Epidermal melanocyte (primary cell): Measurements from ENCODE around the gene RNF144A.

Source experiments
- DNase-seq: peaks from one replicate; pipeline ENCODE4 v3.0.0; 2011; ENCODE audit warnings: low spot score; ENCODE audit not compliant: insufficient read length

The RNF144A gene

DNA sequence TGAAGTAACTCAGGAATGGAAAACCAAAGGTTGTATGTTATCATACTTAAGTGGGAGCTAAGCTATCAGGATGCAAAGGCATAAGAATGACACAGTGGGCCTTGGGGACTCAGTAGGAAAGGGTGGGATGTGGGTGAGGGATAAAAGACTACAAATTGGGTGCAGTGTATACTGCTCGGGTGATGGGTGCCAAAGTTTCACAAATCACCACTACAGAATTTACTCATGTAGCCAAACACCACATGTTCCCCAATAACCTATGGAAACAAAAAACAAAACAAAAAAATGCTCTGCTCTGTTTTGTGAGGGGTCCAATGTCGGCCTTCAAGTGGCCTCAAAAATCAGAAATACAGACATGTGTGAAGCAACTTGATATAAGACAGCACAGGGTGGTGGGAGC is 8.9 kb upstream of the RNF144A start:
- no peak for DNase-seq

DNA sequence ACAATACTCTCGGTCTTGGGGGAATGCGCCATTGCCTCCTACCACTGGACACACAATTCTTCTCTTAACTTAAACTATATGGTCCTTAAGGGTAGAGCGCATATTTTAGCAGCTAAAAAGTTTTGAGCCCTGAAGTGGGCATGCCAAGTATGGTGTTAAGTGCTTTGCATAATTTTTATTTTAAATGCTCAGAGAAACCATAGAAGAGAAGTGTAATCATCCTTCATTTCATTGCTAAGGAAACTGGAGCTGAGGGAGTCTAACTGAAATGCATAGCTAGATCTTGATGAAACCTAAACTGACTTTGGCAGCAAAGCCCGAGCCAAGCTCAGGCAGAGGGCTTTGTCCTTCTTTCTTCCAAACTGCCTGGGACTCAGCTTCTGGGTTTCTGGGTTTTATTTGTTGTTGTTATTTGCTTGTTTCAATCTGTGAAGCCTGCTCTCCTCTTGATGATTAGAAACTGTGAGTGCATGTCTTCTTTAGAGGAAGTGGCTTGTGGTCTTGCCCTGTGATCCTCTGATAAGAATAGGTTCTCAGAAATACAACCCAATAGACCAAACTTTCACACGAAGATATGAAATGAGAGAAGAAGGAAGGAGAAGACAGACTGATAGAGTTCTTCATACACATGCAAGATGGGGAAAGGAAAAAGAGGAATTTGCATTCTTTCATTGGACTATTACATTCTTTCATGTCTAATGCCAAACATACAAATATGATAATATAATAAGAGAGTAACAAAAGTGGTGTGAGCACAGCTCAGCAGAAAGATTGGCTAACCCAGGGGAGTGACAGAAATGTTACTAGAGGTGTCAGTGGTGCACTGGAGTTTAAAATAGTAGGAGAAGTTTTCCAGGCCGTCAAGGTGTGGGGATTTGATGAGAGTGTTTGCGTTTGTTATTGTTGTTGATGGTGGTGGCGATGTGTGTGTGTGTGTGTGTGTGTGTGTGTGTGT is 7.5 kb upstream of the RNF144A start:
- DNase-seq, result no peak

DNA sequence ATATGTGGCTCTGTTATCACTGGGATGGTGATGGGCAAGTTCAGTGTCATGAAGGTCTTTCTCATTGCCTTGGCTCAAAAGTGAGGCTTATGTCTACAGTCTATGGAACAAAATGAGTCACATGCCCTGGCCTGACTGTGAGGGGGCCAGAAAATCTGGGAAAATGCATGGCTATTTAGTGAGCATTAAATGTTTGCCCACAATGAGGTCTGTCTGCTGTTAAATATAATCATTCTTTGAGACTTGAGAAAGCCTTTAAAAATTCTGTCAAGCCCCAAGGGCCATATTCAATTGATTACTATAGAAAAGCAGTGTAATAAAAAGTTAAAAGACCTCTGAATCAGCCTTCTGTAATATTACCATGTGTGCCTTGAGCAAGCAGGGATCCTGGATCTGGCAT is 5.5 kb upstream of the RNF144A start:
- no peak for DNase-seq

DNA sequence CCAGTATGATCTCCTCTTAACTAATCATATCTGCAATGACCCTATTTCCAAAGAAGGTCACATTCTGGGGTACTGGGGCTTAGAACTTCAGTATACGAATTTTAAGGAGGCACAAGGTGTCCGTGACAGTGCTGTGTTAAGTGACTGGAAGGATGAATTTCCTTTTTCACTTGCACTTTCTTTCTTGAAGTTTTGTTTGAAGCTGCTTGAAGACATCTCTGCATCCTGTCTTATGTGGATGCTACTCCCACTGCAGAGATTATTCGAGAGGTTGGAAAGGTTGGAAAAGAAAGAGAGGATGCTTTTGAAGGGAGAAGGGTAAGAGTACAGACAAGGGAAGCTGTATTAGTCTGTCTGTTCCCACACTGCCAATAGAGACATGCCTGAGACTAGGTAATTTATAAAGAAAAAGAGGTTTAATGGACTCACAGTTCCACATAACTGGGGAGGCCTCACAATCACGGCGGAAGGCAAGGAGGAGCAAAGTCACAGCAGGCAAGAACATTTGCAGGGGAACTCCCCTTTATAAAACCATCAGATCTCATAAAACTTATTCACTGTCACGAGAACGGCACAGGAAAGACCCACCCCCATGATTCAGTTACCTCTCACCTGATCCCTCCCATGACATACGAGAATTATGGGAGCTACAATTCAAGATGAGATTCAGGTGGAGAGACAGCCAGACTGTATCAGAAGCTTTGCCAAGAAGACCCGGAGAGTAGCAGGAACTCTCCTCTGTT is 3.6 kb upstream of the RNF144A start:
- DNase-seq, result no peak

DNA sequence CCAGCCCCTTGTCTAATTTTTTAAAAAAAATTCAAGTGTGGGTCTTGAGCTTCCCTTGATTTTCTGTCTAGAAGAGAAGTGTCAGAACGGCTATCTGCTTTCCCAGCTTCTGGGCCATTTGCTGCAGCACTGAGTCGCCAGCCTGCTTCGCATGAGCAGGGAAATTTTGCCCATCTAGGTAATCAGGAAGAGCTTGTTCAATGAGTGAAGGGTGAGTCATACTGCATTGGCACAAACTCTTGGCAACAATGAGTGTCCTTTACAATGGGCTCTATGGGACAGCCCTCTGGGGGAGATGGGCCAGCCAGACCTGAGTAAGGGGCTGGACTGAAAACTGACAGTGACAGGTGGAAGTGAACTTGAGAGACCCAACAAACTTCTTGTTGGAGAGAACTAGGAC is 2.4 kb upstream of the RNF144A start:
- no peak for DNase-seq

DNA sequence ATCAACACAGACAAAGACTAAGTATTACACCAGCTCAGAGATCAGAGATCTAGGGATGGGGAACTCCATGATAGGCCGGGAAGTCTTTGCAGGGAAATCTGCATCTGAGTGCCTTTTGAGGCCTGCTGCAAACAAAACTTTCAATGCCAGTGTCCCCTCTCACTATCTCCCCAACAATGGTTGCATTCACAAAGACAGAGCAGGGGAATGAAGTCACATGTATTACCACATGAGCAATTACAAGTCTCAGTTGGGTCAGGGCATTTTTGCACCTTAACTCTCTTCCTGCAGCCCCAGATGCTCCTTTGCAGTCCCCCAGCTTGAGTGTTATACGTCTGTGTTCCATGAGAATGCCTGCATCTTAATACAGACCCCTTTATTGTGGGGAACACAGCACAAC is 1.8 kb upstream of the RNF144A start:
- no peak for DNase-seq

DNA sequence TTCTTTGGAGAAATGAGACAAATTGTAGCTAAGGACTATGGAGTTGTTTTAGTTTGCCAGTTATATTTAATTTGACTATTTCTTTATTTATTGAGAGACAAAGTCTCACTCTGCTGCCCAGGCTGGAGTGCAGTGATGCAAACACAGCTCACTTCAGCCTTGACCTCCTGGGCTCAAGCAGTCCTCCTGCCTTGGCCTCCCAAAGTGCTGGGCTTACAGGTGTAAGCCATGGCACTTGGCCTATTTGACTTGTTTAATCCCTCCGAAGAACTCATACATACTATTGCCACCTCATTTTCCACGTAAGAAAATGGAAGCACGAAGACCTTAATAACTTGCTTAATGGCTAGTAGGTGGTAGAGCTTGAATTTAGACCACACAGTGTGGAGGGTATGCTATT is 988 bp upstream of the RNF144A start:
- no peak for DNase-seq

DNA sequence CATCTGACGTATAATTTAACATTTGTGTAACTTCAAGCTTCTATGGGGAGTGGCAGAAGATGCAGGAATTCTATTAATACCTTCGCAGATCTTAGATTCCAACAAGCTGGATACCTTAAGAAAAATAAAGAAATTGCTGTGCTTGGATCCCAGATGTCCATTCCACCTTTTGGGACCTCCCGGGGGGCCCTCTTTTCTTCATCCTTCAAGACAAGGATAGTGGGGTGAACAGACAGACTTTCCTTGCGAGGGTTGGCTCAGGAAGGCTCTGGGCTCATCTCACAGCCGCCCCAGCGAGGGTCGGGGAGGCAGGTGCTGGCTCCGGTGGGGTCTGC is 509 bp upstream of the RNF144A start:
- DNase-seq, result no peak

DNA sequence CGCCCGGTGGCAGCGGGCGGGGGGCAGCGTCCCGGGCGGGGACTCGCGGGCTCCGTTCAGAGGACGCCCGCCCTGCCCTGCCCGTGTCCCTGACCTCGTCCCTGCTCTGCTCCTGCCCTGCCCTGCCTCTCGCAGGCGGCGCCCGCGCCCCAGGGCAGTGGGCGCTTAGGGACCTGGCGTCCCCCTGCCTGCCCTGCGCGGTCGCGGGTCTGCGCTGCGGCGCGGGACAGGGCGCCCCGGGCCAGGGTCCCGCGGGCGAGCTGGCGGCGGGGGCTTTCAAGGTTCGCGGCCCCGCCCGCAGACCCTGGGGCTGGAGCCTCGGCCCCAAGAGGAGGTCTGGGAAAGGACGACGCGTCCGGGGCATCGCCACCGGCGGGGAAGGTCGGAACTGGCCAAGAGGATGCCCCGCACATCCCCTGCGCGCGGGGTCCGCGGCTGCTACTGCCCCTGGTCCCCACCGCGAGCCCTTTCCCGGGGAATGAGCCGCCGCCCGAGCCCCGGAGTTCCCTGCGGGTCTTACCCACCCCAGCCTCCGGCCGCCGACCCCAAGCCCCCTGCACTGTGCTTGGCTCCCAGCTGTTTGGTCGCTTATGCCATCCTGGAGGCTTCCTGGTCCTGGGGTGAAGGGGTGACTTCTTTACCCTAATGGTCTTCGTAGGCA is 679 bp downstream of the RNF144A start:
- DNase-seq, result no peak

DNA sequence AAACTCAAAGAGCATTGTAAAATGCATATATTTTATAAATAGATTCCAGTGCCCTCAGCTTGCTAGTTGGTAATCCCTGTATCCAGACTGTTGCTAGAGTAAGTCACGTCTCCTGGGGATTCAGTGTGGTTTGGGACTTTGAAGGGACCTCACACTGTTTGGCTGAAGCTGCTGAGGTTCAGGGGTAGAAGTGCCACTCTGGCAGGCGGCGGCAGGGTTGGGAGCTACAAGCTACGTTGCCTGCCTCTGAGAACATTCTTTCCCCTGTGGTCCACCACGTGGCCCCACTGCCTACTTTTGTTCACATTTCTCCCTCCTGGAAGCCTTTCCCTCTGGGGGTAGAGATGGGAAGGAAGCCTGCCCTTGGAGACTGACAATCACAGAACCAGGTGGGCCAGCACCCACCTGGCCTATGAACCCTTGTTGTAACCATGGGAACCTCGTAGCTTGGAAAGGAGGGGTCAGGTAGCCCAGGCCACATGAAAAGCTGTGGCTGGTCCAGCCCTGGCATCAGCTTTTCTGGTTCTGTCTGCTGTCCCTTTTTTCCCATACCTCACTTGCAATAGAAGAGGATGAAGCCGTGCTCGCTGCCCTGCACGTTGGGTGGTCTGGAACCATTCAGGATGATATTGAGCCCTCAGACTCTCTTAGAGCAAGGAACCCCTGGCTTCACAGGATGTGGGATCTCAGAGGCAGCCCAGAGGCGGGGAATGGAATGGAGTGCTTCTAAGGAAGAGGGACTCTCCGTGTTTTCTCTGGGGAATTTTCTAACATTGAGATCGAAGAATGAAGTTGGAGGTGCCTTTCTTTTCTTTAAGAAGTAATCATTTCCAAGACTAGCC is 2.9 kb downstream of the RNF144A start:
- DNase-seq, result no peak

DNA sequence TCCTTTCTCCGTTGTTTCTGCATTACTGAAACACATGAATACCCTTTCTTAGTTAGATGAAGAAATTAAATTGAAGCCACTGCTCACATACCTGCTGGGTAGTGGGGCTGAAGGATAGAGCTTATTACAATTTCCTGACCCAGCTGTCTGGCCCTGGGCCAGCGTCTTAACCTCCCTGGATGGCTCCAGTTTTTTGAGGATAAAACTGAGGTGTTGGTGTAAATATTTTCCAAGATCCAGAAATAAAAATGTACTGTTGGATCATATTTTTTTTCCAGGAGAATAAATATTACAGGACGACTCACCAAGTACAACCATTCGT is 3.5 kb downstream of the RNF144A start:
- no peak for DNase-seq

DNA sequence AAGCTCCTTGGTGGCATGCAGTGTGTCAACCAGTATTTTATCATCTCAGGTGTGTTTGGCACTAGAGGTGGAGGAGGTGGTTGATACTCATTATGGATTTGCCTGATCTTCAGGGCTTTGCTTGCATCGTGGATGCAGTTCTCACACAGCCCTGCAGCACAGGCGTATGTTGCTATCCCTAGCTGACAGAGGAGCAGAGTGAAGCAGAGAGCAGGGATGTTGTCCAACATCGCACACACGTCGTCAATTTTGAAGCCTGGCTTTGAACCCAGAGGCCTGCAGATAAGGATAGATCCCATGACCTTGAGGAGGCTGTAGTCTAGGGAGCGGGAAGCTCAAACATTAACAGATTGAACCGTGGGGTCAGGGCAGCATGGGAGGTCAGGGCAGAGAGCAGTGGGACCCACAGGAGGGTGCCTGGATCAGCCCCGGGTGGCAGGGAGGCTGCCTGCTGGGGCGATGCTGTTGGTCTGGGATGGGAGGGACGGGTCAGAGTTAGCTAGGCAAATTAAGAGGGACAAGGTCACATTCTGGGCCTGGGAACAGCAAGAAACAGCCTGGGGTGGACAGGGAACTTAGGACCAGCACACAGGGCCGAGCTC is 4.2 kb downstream of the RNF144A start:
- DNase-seq, result no peak

DNA sequence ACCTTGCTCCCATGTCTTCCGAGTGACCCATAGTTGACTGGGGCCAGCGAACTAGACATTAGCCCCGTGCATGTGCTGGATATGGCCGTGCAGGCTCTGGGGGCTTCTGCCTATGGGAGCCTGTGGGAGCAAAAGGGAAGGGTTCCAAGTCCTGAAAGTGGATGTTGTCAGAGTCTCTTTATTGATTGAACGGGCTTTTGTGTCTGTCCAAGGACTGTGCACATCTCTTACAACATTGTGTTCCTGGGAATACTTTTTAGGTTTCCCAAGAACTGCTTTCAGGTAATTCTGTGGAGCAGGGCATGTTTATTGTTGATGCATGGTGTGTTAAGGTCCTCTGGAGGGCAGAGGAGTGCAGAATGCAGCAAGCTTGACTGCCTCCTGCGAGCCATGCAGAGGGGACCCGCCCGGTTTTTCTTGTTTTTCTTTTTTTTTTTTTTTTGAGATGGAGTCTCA is 5.0 kb downstream of the RNF144A start:
- no peak for DNase-seq

DNA sequence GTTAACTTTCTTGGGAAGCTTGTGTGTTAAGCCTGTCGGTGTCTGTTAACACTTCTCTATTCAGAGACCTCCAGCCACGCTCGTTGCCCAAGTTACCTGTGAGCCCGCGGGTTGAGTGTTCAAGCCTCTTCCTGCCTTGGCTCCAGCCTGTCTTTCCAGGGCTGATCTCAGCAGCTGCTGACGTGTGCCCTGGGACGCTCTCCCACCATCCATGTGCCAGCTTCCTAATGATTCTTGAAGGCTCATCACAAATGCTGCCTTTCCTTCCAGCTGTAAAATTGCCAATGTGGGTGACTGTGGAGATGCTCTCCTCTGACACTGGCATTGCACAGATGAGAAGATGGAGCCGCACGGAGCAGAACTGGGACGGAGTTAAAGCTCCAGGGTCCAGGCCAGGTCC is 6.1 kb downstream of the RNF144A start:
- no peak for DNase-seq

DNA sequence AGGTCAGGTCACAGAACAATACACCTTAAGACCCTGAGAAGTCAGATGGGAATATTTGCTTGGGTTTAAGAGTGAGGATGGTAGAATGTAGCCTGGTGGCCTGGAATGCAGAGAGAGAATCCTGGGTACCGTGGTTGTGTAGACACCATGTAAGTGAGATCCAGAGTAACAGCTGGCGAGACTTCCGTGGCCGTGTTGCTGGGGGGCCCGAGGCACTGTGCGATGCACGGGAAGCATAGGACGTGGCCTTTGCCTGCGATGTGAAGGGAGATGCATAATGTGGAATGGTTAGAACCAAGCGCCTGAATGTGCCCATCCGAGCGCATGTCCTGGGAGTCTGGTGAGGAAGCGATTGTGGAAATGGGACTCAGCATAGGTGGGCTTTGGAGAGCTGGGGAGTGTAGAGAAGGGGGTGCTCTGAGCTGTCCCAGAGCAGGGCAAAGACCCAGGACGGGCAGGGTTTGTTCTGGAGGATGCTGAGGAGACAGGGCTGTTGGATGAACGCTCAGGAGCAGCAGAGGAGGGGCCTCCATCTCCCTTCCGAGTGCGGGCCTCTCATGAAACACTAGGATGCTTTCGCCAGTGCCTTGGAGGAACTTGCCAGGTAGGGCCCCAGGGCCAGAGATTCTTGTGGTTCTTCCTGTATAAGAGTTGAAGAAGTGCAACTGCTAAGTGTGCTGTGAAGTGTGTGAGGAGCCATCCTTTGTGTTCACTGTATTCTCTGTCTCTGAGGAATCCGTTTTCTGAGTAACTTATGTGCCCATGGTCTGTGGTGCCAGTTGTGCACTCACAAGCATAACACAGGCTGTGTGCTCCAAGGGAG is 7.1 kb downstream of the RNF144A start:
- no peak for DNase-seq

DNA sequence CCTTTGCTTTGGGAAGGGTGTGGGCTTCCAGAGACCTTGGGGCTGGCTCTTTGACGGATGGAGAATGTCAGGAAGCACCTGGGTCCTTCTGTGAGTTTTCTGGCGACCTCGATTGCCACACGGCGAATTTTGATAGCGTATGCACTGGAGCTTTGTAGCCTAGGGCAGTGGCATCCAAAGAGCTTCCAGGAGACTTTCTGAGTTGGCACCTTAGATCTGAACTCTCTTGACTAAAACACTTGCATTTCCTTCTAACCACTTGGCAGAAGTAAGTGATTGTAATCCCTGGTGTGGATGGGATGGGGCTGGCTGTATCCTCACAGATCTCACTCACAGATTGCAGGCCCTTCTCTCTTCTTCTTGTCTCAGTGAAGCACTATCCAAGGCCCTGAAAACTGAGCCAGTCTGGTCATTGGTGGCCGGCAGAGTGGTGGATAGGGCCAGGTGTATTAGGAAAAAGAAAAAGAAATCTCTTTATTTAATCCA is 7.8 kb downstream of the RNF144A start:
- DNase-seq, result no peak

DNA sequence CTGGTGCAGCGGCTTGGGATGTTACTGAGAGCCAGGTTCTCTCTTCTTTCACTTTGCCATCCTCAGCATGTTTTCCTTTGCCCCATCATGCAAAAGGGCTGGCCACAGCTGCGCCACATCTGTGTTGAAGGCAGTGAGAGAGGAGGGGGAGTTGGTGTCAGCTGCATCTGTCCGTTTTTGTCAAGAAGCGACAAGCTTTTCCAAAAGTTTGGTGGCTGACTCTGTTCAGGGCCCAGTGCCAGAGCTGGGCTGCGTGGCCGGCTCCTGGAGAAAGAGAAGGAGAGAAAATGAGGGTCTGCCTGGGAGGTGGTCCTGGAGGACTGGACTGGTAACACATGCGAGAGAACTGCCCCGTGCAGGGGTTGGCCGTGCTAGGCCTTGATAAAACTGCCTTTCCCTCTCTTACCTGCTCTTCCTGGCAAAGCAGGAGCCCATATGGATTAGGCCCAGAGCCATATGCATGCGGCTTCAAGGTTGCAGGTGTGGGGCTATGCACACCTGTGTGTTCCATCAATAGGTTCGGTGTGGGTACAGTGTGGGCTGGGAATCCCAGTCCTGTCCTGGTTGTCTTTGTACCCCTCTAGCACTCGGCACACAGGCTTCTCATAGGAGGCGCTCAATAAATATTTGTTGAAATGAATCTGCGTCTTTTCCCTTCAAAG is 9.0 kb downstream of the RNF144A start:
- no peak for DNase-seq

DNA sequence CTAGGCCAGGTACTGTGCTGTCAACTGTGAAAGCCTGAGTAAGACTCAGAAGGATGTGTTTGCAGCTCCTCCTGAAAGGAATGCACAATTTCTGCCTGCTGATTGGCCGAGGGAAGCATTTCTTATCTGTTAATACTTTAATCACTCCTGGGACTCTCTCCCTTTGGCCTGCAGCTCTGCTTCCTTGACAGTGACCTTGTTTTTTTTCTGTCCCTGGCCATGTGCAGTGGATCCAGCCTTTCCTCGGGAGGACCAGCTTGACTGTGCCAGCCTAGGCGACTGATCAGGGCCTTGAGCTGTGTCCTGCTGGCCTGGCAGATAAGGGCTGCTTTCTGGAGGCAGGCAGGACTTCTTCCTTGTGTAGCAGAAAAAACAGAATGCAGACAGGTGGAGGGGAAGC is 10.0 kb downstream of the RNF144A start:
- no peak for DNase-seq

DNA sequence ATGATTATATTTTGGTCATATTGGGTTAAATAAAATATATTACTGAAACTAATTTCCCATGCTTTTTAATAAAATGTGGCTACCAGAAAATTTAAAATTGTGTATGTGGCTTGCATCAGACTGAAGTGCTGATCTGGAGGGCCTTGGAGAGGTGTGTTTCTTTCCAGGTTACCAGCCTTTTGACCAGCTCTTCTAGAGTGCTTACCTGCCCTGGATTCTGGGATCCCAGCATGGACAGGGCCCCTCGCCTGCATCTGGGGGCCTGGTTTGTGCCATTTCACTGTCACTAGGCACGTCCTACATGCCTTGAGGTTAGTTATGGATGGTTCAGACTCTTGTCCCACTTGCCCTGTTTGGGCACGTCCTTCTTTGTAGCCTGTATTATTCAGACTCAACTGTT is 10.5 kb downstream of the RNF144A start:
- DNase-seq, result no peak

DNA sequence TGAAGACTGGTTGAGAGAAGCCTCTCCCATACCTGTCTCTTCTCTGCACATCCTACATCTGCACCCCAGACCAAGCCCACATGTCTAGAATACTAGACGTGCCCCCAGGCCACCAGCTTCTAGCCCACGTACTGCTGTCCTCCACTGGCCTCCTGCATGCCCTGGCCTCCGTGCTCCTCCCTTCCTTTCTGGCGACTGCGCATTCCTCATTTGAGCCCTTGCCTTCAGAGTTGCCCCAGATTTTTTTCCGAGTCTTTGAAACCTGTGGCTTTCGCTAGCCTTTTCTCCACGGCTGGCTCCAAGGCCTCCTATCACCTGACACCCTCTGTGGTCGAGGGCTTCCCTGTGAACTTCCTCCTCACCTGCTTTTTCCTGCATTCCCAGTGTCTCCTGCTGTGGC is 11.2 kb downstream of the RNF144A start:
- no peak for DNase-seq
